ENCODE data around the gene ACAP1. TPM values are rescaled to one million over a fixed set of nuclear protein-coding genes. Genes with fewer than 3 reads are reported as not detected.
A peak's percentile ranks its signal among the peaks of the same experiment; 100 is the strongest.

Gene ACAP1
- total and polyA plus RNA-seq, 9 of the 15 experiments (the other 6 are each of a cell fraction or from before 2014, with no cell fraction given) = 0.15 to 8.5 (median 2.4) TPM

- peak; percentile 59; the same call in 1 of the 2 replicates for TF ChIP-seq ARID4B (CRISPR knock-in tag; IDR thresholded peaks at IDR 0.05)
- TF ChIP-seq HNRNPK (IDR thresholded peaks at IDR 0.05; ENCODE audit: low read depth, low read length, poor library complexity, severe bottlenecking) = no peak
- TF ChIP-seq NCOR1 (IDR thresholded peaks at IDR 0.05) = no peak
- TF ChIP-seq ZNF239 (CRISPR knock-in tag; IDR thresholded peaks at IDR 0.05) = no peak
- TF ChIP-seq ZNF766 (CRISPR knock-in tag; conservative IDR thresholded peaks at IDR 0.05) = no peak
- TF ChIP-seq ZNF311 (CRISPR knock-in tag; IDR thresholded peaks at IDR 0.05) = no peak
- no peak for TF ChIP-seq TCF7 (IDR thresholded peaks at IDR 0.05; ENCODE audit: borderline replicate concordance)
- TF ChIP-seq SAFB2 (IDR thresholded peaks at IDR 0.05; ENCODE audit: borderline replicate concordance, low read depth, low read length, severe bottlenecking) = no peak
- no peak for TF ChIP-seq NR2C2 (CRISPR knock-in tag; IDR thresholded peaks at IDR 0.05)
- peak; percentile 59 for TF ChIP-seq NR2C2 (tag; IDR thresholded peaks at IDR 0.05)
- no peak for TF ChIP-seq TSC22D4 (tag; IDR thresholded peaks at IDR 0.05)
- TF ChIP-seq ZNF778 (CRISPR knock-in tag; IDR thresholded peaks at IDR 0.05) = no peak
- TF ChIP-seq ILF3 (IDR thresholded peaks at IDR 0.05; ENCODE audit: borderline replicate concordance) = no peak
- TF ChIP-seq HDAC2 (IDR thresholded peaks at IDR 0.05) = no peak
- TF ChIP-seq ZNF263 (CRISPR knock-in tag; IDR thresholded peaks at IDR 0.05; ENCODE audit: borderline replicate concordance) = no peak
- no peak for TF ChIP-seq BRF1 (IDR thresholded peaks at IDR 0.05; ENCODE audit: borderline replicate concordance, extremely low read depth, insufficient read length)
- no peak for TF ChIP-seq GATA2 (CRISPR knock-in tag; IDR thresholded peaks at IDR 0.05)
- TF ChIP-seq JUND (IDR thresholded peaks at IDR 0.05; ENCODE audit: borderline replicate concordance, low read depth, low read length) = no peak
- TF ChIP-seq JUND (tag; IDR thresholded peaks at IDR 0.05; ENCODE audit: borderline replicate concordance, low read depth, low read length) = no peak
- TF ChIP-seq GABPA (tag; conservative IDR thresholded peaks at IDR 0.05; ENCODE audit: low read depth) = peak; percentile 62
- TF ChIP-seq DPF2 (IDR thresholded peaks at IDR 0.05) = no peak
- TF ChIP-seq RUNX1 (IDR thresholded peaks at IDR 0.05; ENCODE audit: low read depth) = no peak
- no peak for TF ChIP-seq JUNB (CRISPR knock-in tag; conservative IDR thresholded peaks at IDR 0.05)
- TF ChIP-seq ZNF785 (CRISPR knock-in tag; IDR thresholded peaks at IDR 0.05) = no peak
- peak; percentile 60 for TF ChIP-seq GATAD2B (IDR thresholded peaks at IDR 0.05; ENCODE audit: borderline replicate concordance)
- TF ChIP-seq NCOA1 (IDR thresholded peaks at IDR 0.05; ENCODE audit: low read depth) = no peak
- TF ChIP-seq FIP1L1 (IDR thresholded peaks at IDR 0.05; ENCODE audit: low read depth, low read length, poor library complexity, severe bottlenecking) = no peak
- no peak for TF ChIP-seq ARID2 (IDR thresholded peaks at IDR 0.05)
These were observed 58.3 kb downstream of the ACAP1 start, which contains the start of gene PLSCR3 (continued) for GRCh38 chr17:7394452-7395191.

Data from K562 (cell line).